ENCODE results near the gene AOC3. TPM values are rescaled to one million over a fixed set of nuclear protein-coding genes. Genes with fewer than 3 reads are reported as not detected.

The AOC3 gene
- total and polyA plus RNA-seq, 8 donors: 6.2 to 67.9 (median 33.5) TPM

DNA sequence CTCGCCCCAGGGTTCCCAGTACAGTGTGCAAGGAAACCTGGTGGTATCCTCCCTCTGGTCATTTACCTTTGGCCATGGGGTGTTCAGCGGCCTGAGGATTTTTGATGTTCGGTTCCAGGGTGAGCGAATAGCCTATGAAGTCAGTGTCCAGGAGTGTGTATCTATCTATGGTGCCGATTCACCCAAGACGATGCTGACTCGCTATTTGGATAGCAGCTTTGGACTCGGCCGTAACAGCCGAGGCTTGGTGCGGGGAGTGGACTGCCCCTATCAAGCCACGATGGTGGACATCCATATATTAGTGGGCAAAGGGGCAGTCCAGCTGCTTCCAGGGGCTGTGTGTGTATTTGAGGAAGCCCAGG lies 5.5 kb upstream of the AOC3 start:
- H3K4me1 ChIP-seq: peaks cover 13 to 51% (median 35%) of the 10 kb centered on the region in 4 donors
- intact Hi-C loops (cut with DNase I; ENCODE audit: low total_unique reads): loop anchor here (5.0 kb wide), 1 partner anchor 97 kb away; no protein-coding TSS in a partner anchor
- H3K36me3 ChIP-seq: peaks cover 36 to 58% (median 56%) of the 10 kb centered on the region in 4 donors
- peak overlapping the region in 4 of 5 donors; percentile 8 to 49 (median 44) for H3K27ac ChIP-seq
- 85 to 96% (median 89%) methylated on average over 5 to 12 of the region's 12 CpGs for WGBS, 5 donors
- TF ChIP-seq POLR2AphosphoS5 (IDR thresholded peaks at IDR 0.05) (no peak), POLR2A (IDR thresholded peaks at IDR 0.05) (no peak), EP300 (IDR thresholded peaks at IDR 0.05) (no peak)
- TF ChIP-seq, protein P1, sequence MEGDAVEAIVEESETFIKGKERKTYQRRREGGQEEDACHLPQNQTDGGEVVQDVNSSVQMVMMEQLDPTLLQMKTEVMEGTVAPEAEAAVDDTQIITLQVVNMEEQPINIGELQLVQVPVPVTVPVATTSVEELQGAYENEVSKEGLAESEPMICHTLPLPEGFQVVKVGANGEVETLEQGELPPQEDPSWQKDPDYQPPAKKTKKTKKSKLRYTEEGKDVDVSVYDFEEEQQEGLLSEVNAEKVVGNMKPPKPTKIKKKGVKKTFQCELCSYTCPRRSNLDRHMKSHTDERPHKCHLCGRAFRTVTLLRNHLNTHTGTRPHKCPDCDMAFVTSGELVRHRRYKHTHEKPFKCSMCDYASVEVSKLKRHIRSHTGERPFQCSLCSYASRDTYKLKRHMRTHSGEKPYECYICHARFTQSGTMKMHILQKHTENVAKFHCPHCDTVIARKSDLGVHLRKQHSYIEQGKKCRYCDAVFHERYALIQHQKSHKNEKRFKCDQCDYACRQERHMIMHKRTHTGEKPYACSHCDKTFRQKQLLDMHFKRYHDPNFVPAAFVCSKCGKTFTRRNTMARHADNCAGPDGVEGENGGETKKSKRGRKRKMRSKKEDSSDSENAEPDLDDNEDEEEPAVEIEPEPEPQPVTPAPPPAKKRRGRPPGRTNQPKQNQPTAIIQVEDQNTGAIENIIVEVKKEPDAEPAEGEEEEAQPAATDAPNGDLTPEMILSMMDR (IDR thresholded peaks at IDR 0.05): no peak
- H3K9me3 ChIP-seq: no peaks in the 10 kb centered on the region
- no peaks in the 10 kb centered on the region for H3K27me3 ChIP-seq
- no peak overlapping the region for H3K4me3 ChIP-seq
- DNase-seq: no peak

DNA sequence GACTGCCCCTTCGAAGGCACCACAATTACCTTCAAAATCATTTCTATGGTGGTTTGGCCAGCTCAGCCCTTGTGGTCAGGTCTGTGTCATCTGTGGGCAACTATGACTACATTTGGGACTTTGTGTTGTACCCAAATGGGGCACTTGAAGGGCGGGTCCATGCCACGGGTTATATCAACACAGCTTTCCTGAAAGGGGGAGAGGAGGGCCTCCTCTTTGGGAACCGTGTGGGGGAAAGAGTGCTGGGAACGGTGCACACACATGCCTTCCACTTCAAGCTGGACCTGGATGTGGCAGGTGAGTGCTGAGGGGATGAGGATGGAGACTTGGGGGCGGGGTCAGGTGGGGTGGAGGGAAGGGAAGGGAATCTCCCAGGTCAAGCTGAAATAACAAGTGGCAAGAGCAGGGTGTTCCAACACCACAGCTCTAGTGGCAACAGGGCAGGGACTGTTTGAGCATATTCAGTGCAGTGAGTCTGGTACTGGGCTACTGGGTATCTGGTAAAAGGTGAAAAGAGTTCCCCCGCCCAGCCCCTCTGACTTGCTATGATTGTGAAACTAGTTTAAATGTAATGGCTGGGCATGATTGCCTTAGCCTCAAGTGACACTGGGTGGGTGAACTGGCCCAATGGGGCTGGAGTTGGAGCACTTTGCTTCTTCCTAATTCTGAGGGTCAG lies 4.9 kb upstream of the AOC3 start:
- intact Hi-C loops (cut with DNase I; ENCODE audit: low total_unique reads): loop anchor here (5.0 kb wide), 1 partner anchor 96 kb away; no protein-coding TSS in a partner anchor
- Histone ChIP-seq H3K36me3 (peaks cover 31 to 53% (median 50%) of the 10 kb centered on the region in 4 donors), H3K27me3 (no peaks in the 10 kb centered on the region), H3K4me3 (no peak overlapping the region), H3K9me3 (no peaks in the 10 kb centered on the region), H3K27ac (peak overlapping the region in 4 of 5 donors; percentile 8 to 49 (median 44)), H3K4me1 (peaks cover 13 to 56% (median 37%) of the 10 kb centered on the region in 4 donors)
- WGBS, 5 donors: 51 to 70% (median 61%) methylated on average over 7 of the region's 7 CpGs
- DNase-seq: no peak
- TF ChIP-seq POLR2A (IDR thresholded peaks at IDR 0.05) (no peak), POLR2AphosphoS5 (IDR thresholded peaks at IDR 0.05) (no peak), EP300 (IDR thresholded peaks at IDR 0.05) (no peak)
- TF ChIP-seq, protein P1 (IDR thresholded peaks at IDR 0.05): no peak

DNA sequence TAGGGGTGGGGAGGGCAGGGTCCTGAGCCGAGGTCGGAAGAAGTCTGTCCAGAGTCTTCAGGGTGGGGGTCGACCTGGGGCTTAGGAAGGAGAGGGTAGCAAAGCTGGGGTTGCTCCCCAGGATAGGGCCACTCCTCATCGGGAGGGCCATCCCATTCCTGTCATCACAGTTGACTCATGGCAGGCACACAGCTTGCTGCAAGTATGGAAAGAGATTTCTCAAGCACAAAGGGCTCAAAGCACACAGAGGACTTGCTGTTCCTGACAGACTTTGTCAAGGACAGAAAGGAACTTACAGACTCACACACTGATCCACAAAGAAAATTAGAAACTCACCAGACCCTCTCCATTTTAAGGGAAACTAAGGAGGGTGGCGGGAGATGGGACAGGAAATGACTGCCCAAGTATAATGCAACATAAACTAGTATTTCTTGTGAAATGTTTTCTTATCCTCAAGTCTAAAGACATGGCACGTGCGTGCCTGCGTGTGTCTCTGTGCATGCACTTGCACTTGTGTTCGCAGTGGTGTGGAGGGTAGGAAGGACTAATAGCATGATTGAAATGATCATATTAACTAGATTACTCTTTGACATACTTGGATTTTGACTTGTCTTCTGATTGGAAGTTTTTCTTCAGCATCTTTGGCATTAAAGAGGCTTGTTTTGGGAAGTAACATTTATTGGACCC lies 4.3 kb upstream of the AOC3 start:
- peak in 2 of 3 donors; percentile 9 to 66 for TF ChIP-seq POLR2AphosphoS5 (IDR thresholded peaks at IDR 0.05)
- TF ChIP-seq, protein P1 (IDR thresholded peaks at IDR 0.05): no peak
- TF ChIP-seq EP300 (IDR thresholded peaks at IDR 0.05): no peak
- peak overlapping the region in 4 of 5 donors; percentile 4 to 49 (median 44) for H3K27ac ChIP-seq
- H3K4me3 ChIP-seq: no peak overlapping the region
- H3K4me1 ChIP-seq: peaks cover 13 to 57% (median 37%) of the 10 kb centered on the region in 4 donors
- peaks cover 24 to 46% (median 44%) of the 10 kb centered on the region in 4 donors for H3K36me3 ChIP-seq
- no peak for DNase-seq
- intact Hi-C loops (cut with DNase I; ENCODE audit: low total_unique reads): loop anchor here (5.0 kb wide), 1 partner anchor 96 kb away; no protein-coding TSS in a partner anchor
- H3K9me3 ChIP-seq: no peaks in the 10 kb centered on the region
- no peaks in the 10 kb centered on the region for H3K27me3 ChIP-seq
- 58 to 73% (median 68%) methylated on average over 9 of the region's 9 CpGs for WGBS, 5 donors

DNA sequence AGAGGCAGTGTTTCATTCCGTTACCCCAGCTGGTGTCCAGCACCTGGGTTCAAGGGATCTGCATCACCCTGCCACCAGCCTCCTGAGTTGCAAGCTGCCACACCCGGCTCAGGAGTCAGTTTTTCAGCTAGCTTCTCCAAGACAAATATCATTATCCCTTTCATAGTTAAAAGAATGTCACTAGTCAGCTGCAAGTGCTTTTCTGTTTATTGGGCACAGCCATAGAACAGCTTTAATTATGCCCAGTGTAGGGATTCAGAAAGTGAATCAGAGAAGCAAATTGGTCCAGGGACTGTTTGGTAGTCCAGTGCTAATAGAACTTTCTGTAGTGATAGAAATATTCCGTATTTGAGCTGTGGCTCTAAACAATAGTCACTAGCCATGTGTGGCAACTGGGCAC lies 2.9 kb upstream of the AOC3 start:
- Histone ChIP-seq H3K27ac (no peak overlapping the region), H3K4me1 (peaks cover 13 to 56% (median 37%) of the 10 kb centered on the region in 4 donors), H3K4me3 (no peak overlapping the region), H3K9me3 (no peaks in the 10 kb centered on the region), H3K36me3 (peaks cover 14 to 32% (median 30%) of the 10 kb centered on the region in 4 donors), H3K27me3 (no peaks in the 10 kb centered on the region)
- DNase-seq: no peak
- TF ChIP-seq POLR2AphosphoS5 (IDR thresholded peaks at IDR 0.05) (no peak), POLR2A (IDR thresholded peaks at IDR 0.05) (no peak), EP300 (IDR thresholded peaks at IDR 0.05) (no peak)
- TF ChIP-seq, protein P1 (IDR thresholded peaks at IDR 0.05): no peak
- intact Hi-C loops (cut with DNase I; ENCODE audit: low total_unique reads): loop anchor here (5.0 kb wide), 1 partner anchor 94 kb away; no protein-coding TSS in a partner anchor
- 51 to 79% (median 54%) methylated on average over 2 to 3 of the region's 3 CpGs for whole genome bisulfite sequencing, 5 donors
